ENCODE measurements around the gene ZMYND19. TPM values are rescaled to one million over a fixed set of nuclear protein-coding genes. Genes with fewer than 3 reads are reported as not detected.
"Not testable (repeated sequence)": the region's sequence is repeated elsewhere in the genome, so short reads cannot be mapped to it uniquely, and the experiment has no call there.

Gene ZMYND19
- total RNA-seq, 1 experiment from 2014 or later, result 38.5 TPM

DNA sequence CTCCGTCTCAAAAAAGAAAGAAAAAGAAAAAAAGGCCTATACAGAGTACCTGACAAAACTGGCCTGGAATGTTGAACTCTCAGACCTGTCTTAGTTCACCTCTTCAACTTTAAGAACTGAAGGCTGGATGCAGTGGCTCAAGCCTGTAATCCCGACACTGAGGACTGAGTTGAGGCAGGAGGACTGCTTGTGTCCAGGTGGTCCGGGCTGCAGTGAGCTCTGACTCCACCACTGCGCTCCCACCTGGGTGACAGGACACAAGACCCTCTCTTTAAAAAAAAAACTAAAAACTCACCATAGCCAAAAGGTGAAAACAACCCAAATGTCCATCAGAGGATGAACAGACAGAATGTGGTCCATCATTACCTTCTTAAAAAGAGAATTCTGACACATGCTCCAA, 32.2 kb downstream of the ZMYND19 start:
- no peak for DNase-seq (ENCODE audit: low read depth)

DNA sequence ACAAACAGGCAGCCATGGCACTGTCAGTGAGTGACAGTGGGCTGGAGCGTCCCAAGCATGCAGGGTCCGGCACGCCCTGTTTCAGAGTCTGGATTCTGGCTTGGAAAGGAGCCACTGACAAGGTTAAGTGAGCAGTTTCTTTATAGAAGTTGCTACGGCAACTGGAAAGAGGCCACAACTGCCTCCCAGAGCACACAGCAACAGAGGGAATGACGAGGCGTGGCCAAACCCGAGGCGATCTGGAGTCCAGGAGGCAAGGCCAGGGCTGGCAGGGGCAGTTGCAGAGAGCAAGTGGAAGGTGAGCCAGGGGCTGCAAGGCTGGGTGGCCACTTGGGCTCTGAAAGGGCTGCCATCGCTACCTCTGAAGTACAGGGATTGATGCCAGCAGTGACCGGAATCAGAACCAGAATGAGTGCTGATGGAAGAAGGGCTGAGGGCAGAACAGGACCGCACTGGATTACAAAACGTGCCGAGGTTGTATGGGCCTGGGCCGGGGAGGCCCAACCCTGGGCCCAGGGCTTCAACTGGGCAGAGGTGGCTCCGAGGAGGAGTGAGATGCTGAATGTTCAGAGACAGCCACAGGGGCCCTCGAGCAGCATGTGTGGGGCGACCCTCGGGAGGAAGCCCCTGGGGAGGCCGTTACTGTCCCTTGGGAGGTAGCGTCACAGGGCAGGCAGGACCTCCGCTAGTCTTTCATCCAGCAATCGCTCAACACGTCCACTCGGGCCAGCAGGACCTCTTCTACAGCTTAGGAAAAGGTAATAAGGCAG, 34.1 kb downstream of the ZMYND19 start:
- peak; percentile 26 for DNase-seq (ENCODE audit: low read depth)

DNA sequence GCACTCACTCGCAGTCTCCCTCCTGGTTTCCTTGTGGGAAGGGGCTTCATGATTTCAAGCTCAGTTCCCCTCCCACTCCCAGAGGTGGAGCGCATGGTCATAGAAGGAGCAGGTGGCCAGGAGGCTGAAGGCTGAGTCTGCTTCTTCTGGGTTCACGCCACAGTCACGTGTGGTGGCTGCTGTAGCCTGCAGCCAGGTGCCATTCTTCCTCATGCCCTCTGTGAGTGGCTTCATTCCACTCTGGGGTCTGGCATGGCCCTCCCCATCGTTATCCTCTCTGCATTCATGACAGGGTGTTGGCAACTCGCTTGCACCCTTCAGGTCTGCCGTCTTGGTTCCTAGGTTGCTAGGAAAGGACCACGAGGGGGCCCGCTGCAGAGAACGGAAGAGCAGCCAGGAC, 35.1 kb downstream of the ZMYND19 start:
- DNase-seq (ENCODE audit: low read depth), result no peak

DNA sequence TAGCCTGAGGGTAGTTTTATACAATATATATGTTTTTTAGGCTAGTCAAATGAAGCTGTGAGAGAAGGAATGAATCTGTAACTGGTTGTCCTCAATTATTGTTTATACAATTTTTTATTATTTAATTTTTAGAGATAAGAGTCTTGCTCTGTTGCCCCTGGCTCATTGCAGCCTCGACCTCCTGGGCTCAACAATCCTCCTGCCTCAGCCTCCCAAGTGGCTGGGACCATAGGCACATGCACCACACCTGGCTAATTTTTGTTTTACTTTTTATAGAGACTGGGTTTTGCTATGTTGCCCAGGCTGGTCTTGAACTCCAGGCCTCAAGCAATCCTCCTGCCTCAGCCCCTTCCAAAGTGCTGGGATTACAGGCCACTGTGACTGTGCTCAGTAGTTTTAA, 36.0 kb downstream of the ZMYND19 start:
- DNase-seq (ENCODE audit: low read depth), result no peak

DNA sequence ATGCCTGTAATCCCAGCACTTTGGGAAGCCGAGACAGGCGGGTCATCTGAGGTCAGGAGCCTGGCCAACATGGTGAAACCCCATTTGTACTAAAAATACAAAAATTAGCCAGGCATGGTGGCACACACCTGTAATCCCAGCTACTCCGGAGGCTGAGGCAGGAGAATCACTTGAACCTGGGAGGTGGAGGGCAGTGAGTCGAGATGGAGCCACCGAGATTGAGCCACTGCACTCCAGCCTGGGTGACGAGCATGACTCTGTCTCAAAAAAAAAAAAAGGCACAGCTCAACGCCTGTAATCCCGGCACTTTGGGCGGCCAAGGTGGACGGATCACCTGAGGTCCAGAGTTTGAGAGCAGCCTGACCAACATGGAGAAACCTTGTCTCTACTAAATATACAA, 36.7 kb downstream of the ZMYND19 start:
- not testable (repeated sequence) for DNase-seq (ENCODE audit: low read depth)

DNA sequence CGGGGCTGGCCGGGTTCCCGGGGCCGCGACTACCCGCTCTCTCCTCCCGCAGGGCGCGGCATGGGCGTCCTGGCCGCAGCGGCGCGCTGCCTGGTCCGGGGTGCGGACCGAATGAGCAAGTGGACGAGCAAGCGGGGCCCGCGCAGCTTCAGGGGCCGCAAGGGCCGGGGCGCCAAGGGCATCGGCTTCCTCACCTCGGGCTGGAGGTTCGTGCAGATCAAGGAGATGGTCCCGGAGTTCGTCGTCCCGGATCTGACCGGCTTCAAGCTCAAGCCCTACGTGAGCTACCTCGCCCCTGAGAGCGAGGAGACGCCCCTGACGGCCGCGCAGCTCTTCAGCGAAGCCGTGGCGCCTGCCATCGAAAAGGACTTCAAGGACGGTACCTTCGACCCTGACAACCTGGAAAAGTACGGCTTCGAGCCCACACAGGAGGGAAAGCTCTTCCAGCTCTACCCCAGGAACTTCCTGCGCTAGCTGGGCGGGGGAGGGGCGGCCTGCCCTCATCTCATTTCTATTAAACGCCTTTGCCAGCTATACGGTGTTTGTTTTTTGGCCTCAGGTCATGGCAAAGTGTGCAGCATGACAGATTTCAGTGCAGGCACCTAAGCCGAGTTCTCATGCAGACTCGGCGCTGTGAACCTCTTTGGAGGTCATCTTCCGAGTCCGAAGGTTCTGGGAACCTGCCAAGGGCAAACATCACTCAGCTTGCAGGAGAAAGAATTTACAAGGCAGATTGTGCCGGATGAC, 38.1 kb downstream of the ZMYND19 start:
- no peak for DNase-seq (ENCODE audit: low read depth)

DNA sequence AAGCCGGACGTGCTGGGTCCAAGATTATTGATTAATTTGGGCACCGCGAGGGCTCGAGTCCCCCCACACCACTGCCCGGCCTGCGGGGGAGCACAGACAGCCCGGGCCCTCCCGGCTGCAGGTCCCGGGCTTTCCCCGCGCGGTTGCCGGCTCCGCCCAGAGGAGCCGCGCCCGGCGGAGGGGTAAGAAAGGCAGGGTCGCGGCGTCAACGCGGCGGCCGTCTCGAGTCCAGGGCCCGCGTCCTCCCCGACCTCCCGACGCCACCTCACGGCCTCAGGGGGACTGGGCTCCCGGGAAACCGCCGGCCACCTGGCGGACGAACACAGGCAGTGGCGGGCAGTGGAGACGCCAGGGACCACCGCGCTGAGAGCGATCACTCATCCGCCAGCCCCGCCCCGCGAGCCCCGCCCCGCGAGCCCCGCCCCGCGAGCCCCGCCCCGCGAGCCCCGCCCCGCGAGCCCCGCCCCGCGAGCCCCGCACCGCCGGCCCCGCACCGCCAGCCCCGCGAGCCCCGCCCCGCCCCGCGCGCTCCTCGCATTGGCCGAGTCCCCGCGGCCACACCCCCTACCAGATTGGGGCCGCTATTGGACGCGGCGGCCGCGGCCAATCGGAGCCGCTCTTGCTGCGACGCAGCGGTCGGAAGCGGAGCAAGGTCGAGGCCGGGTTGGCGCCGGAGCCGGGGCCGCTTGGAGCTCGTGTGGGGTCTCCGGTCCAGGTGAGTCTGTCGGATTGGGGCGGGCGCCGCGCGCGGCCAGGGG, 38.9 kb downstream of the ZMYND19 start, which contains the start of gene MRPL41:
TSS of gene MRPL41 (plus strand) at position 616 of the 758 bp plus-strand sequence. CDS start 203 bp downstream, outside the sequence.
- DNase-seq (ENCODE audit: low read depth), result peak; percentile 77

DNA sequence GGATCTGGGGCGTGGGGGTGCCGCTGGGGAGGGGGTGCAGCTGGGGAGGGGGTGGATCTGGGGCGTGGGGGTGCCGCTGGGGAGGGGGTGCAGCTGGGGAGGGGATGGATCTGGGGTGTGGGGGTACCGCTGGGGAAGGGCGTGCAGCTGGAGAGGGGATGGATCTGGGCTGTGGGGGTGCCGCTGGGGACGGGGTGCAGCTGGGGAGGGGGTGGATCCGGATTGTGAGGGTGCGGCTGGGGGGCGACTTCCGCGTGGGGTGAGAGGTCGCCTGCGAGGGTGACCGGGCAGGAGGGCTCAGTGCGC, 39.4 kb downstream of the ZMYND19 start:
- DNase-seq (ENCODE audit: low read depth), result not testable (repeated sequence)

DNA sequence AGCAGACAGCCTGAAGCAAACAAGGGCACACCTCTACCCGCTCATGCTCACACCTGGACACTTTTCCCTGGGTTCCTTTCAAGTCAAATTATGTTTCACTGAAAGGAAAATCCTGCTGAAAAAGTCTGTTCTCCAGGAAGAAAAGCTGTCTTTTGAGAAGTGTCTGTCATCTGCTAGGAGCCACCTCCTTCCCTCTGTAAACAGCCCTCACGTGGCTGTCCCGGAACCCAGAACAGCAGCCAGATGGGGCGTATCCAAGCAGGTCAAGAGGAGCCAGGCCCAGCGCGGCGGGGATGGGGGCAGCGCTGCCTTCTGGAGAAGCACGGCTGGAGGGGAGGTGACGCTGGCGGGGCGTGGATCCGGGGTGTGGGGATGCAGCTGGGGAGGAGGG, 40.1 kb downstream of the ZMYND19 start, which contains the start of gene PNPLA7:
TSS of gene PNPLA7 (minus strand) at position 172 of the 391 bp plus-strand sequence. CDS start 205 bp downstream, outside the sequence.
- peak; percentile 58 for DNase-seq (ENCODE audit: low read depth)

DNA sequence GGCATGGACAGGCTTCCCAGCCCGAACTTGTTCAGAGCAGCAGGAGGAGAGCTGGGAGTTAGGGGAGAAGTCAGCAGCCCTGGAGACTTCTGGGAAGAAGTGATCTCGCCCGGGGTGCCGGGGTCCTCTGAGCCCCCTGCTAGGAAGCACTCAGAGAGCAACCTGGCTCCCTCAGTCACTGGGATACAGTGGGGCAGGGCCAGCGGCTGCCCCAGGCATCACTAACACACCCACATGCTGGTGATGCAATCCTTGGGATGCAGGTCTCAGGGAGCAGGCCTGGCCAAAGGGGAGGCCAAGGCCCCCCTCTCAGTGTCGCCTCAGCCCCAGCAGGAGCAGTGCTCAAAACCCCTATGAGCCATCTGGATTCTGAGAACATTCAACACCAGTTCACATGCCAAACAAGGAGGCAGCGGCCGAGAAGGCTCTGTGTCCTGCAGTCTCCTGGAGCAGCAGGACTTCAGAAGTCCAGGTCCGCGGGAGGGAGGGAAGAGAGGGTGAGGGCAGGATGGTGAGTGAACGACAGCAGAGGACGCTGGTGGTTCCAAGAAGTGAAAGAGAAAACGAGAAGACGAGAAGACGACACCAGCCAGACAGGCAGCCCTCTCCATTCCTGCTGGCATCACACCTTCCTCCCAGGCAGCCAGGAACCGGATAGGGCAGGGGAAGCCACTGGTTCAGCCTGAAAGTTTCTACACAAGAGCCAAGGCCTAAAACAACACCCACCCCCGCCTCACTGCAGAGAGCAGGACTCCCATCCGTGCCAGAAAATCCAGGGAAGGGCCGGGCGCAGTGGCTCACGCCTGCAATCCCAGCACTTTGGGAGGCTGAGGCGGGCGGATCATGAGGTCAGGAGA, 42.4 kb downstream of the ZMYND19 start:
- no peak for DNase-seq (ENCODE audit: low read depth)

DNA sequence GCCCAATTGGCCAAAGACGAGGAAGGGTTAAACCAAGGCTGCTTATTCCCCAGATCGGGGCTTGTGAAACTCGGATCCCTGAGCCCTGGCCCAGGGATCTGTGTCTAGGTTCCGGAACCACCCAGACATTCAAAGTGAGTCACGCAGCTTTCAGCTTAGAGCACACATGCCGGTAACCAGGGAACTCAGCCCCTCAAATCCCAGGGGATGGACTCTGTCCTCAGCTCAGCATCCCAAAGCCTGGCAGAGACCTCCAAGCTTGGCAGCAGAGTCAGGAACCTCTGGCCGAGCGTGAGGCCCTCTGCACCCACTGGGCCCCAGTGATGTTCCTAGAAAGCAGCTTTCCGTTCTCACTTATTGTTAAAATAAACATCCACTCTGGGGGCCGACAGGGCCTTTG, 45.2 kb downstream of the ZMYND19 start:
- peak; percentile 61 for DNase-seq (ENCODE audit: low read depth)

DNA sequence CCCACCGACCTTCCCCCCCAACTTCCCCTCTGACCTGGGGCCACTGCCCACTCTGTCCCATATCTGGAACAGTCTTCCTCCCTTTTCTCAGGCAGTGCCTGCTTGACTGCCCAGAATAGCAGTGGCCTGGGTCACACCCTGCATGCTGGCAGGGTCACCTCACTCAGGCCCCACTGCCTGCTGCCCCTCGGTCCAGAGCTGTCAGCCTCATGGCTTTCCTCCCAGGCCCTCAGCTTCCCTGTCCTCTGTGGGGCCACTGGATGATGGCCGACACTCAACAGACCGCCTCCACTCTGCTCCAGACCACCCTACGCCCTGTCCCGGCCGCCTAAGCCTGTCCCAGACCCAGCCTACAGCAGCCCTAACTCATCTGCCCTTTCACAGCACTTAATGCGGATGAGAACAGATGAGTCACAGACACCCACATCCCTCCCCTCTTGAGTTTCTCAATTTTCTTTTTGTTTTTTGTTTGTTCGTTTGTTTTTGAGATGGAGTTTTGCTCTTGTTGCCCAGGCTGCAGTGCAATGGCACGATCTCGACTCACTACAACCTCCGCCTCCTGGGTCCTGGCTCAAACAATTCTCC, 46.0 kb downstream of the ZMYND19 start:
- peak; percentile 65 for DNase-seq (ENCODE audit: low read depth)

DNA sequence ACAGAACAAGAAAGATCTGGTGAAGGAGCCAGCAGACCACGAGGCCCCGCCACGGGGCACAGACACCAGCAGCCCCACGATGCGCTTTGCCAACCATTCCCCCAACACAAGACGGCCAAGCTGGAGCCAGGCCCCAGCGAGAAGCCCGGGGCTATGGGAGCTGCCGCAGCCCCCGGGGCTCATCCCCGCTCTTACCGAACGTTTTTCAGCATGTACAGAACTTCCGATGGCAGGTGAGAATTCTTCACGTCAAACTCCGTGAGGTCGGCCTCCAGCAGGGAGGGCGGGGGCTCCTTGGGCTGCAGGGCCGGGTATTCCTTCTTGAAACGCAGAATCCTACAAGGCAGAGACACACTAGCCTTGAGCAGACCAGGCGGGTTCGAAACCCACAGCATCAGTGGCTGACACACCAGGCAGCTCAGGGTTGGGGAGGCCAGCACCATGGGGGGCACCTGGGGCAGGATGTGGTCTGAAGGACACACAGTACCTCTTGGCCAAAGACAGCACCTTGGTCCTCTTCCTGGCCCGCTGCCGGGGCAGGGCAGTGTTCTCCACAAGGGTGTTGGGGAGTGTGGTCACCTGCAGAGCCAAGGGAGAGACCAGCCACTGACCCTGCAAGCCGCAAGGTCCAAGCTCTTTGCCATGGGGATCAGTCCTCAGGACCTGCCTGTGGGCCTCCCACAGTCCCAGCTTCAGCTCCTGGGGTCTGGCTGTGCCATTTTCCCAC, 46.9 kb downstream of the ZMYND19 start:
- no peak for DNase-seq (ENCODE audit: low read depth)

DNA sequence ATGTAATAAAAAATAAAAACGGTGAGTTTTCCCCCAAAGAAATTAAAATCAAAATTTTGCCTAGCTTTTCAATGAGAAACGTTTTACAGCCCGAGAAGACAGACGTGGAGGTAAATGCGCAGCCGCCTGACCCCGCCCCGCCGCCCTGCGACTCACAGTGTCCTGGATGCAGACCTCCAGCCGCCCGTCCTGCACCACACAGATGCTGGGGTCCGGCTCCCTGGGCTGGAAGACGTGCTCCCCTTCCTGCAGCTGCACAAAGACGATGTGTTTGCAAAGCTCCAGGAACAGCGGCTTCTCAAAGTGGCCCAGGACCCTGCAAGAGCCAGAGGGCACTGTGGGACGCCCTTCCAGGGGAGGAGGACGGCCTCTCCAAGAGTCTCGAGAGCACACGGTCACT, 47.8 kb downstream of the ZMYND19 start:
- DNase-seq (ENCODE audit: low read depth), result no peak

DNA sequence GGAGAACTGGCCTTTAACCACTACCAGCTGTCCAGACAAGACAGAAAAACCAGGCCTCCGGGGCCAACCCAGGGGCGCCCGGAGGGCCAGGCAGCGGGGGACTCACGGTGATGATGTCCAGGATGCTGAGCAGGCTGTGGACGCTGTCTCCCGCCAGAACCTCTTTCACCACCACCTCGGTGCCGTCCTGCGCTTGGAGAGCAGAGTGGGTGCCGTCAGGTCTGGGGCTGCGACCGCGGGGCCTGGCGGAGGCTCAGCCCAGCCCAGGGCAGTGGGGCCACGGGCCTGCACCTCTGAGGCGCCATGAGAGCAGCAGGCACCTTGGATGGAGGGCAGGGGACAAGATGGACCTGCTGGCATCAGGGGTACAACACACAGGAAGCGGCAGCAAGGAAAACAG, 49.8 kb downstream of the ZMYND19 start:
- no peak for DNase-seq (ENCODE audit: low read depth)

DNA sequence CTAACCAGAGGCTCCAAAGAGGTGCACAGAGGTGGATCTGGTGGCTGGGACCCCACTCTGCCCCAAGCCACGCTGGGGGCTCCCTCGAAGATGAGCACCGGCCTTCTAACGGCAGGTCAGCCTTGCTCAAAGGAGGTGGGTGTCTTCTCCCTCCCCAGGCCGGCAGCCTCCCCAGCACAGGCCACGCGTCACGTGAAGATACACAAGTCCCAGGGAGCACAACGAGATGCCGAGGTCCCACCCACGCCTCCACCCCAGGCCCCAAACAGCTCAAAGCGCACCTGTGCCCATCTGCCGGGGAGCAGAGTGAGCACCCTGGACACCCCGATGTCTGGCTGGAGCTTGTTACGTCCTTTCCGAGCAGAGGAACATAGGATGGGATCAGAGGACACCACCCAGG, 52.3 kb downstream of the ZMYND19 start:
- no peak for DNase-seq (ENCODE audit: low read depth)

DNA sequence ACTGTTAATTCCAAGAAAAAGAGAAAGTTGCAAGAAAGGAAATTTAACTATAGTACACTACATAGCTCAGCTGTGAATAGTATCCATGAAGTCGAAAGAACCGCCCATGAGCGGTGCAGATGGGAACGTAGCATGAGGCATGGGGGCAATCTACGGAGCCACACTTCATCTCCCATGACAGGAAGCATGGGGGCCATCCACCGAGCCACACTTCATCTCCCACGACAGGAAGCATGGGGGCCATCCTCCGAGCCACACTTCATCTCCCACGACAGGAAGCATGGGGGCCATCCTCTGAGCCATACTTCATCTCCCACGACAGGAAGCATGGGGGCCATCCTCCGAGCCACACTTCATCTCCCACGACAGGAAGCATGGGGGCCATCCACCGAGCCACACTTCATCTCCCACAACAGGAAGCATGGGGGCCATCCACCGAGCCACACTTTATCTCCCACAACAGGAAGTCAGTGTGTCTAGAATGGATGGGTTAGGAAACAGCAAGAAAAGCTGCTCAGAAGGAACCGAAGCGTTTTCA, 53.6 kb downstream of the ZMYND19 start:
- not testable (repeated sequence) for DNase-seq (ENCODE audit: low read depth)

DNA sequence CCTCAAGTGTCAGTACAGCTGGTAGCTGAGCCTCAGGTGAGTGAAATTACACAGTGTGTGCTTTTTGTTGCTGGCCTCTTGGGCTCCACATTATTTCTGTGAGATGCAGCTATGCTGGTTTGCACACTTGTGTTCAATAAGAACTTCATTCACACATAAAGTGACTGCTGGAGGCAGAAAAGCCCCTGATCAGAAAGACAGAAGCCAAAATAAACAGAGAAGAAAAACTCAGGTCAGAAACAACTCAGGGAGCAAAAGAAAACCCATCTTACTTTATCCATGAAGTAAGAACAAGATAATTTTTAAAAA, 55.2 kb downstream of the ZMYND19 start:
- DNase-seq (ENCODE audit: low read depth), result no peak

DNA sequence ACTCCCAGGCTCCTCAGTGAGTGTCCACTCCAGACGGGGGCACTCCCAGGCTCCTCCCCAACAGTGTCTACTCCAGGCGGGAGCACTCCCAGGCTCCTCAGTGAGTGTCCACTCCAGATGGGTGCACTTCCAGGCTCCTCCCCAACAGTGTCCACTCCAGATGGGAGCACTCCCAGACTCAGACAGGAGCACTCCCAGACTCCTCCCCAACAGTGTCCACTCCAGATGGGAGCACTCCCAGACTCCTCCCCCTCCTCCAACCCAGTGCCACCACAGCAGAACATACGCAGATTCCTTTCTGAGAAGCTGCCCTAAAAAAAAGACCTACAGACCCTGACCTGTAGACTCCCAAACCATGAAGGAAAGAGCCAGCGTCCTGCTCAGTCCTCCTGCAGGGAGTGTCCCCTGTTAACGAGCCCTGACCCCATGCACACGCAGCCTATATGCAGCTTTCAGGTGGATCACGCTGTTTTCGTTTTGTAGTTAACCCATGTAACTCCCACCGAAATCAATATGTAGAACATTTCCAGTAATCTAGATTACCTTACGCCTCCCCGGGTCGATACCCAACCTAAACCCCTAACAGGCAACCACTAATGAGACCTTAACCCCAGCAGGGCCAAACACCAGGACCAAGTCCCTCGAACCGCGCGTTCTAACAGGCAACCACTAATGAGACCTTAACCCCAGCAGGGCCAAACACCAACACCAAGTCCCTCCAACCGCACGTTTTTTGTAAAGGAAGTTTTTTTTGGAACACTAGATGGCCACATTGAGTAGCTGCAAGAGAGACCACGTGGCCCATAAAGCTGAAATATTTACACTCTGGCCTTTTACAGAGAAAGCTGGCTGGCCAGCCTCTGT, 55.8 kb downstream of the ZMYND19 start:
- DNase-seq (ENCODE audit: low read depth), result peak; percentile 69
